ENCODE results near the gene EML6.

Gene EML6

GRCh38 chr2:55001716-55002115 is 278.3 kb downstream of the EML6 start:
- H3K4me1 ChIP-seq (ENCODE audit: control extremely low read depth in 1 of 4, control insufficient read depth in 4 of 4, insufficient read depth in 4 of 4, low read length in 3 of 4), result peaks cover 10 to 45% (median 29%) of the 10 kb centered on the region in 4 experiments
- no peak for DNase-seq
- no peaks in the 10 kb centered on the region for H3K27me3 ChIP-seq (replicated peaks in 2 of 5; ENCODE audit: control insufficient read depth in 4 of 5, insufficient read depth in 5 of 5, low read length in 4 of 5)
- 100% methylated on average over 1 of the region's 2 CpGs for WGBS (ENCODE audit: insufficient coverage)
- no peaks in the 10 kb centered on the region for H3K36me3 ChIP-seq (ENCODE audit: control insufficient read depth in 4 of 4, insufficient read depth in 4 of 4, low read length in 3 of 4)
- no peaks in the 10 kb centered on the region for H3K9me3 ChIP-seq (ENCODE audit: control extremely low read depth in 1 of 5, control insufficient read depth in 4 of 5, insufficient read depth in 2 of 5, low read depth in 1 of 5, low read length in 4 of 5)
- H3K4me3 ChIP-seq (ENCODE audit: control insufficient read depth in 1 of 7, extremely low read depth in 1 of 7, insufficient read depth in 4 of 7, low read depth in 2 of 7, low read length in 6 of 7), result no peak overlapping the region
- H3K27ac ChIP-seq (ENCODE audit: insufficient read depth in 1 of 2, low read depth in 1 of 2, low read length in 2 of 2, poor library complexity in 1 of 2, severe bottlenecking in 2 of 2), result no peak overlapping the region
- ChIA-PET POLR2A (no interaction called here), CTCF (interaction anchor here (1.0 to 3.4 kb wide), 5 partner anchors 11 to 166 kb away, joined by 3 to 14 read pairs (median 4); no protein-coding TSS in a partner anchor)

DNA sequence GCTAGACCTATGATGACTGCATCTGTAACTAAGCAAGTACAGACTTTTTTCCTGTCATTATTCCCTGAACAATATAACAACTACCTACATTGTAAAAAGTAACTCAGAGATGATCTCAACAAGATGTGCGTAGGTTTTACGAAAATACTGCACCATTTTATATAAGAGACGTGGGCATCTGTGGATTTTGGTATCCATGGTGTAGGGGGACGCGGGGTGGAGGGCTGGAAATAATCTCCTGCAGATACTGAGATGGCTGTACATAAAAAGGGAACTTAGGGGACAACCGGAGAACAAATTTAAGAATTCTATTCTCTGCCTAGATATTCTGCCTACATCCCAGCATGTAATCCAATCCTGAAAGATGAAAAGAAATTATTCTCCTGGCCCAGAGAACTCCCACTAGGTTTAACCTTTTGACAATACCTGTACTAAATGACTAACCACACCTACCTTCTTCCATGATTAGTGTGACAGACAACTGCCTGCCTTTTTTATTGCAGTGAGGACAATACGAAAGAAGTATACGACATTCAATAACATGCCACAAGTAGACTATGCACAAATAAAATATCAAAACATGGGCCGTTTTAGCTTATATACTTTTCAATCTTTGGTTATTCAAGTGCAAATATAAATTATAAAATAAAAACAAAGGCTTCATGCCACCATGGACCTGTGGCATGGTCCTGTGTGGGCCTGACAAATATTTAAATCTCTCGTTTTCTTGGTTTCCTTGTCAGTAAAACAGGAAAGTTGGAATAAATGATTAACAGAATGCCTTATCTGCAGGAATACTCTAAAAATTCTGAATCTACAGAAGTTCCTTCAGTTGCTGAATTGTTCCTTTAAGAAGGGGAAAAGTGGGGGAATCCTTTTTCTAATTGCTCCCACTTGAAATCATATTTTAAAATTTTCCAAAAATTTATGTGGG is 280.5 kb downstream of the EML6 start:
- Histone ChIP-seq H3K9me3 (ENCODE audit: control extremely low read depth in 1 of 5, control insufficient read depth in 4 of 5, insufficient read depth in 2 of 5, low read depth in 1 of 5, low read length in 4 of 5) (no peaks in the 10 kb centered on the region), H3K27me3 (replicated peaks in 2 of 5; ENCODE audit: control insufficient read depth in 4 of 5, insufficient read depth in 5 of 5, low read length in 4 of 5) (no peaks in the 10 kb centered on the region), H3K4me3 (ENCODE audit: control insufficient read depth in 1 of 7, extremely low read depth in 1 of 7, insufficient read depth in 4 of 7, low read depth in 2 of 7, low read length in 6 of 7) (no peak overlapping the region), H3K36me3 (ENCODE audit: control insufficient read depth in 4 of 4, insufficient read depth in 4 of 4, low read length in 3 of 4) (no peaks in the 10 kb centered on the region), H3K4me1 (ENCODE audit: control extremely low read depth in 1 of 4, control insufficient read depth in 4 of 4, insufficient read depth in 4 of 4, low read length in 3 of 4) (peaks cover 11 to 40% (median 17%) of the 10 kb centered on the region in 4 experiments), H3K27ac (ENCODE audit: insufficient read depth in 1 of 2, low read depth in 1 of 2, low read length in 2 of 2, poor library complexity in 1 of 2, severe bottlenecking in 2 of 2) (no peak overlapping the region)
- POLR2A ChIA-PET, result no interaction called here
- no peak for DNase-seq
- 98% methylated on average over 6 of the region's 10 CpGs for WGBS (ENCODE audit: insufficient coverage)
- CTCF ChIA-PET, result interaction anchor here (1.2 to 3.4 kb wide), 3 partner anchors 17 to 104 kb away, joined by 3 to 14 read pairs (median 3); no protein-coding TSS in a partner anchor

- WGBS (ENCODE audit: insufficient coverage), result no CpG with 5 or more reads among the region's 3 CpGs
- no peak for DNase-seq
- H3K27ac ChIP-seq (ENCODE audit: insufficient read depth in 1 of 2, low read depth in 1 of 2, low read length in 2 of 2, poor library complexity in 1 of 2, severe bottlenecking in 2 of 2), result no peak overlapping the region
- peak overlapping the region in 1 of 7 experiments; percentile 24 for H3K4me3 ChIP-seq (ENCODE audit: control insufficient read depth in 1 of 7, extremely low read depth in 1 of 7, insufficient read depth in 4 of 7, low read depth in 2 of 7, low read length in 6 of 7)
- CTCF ChIA-PET, result interaction anchor here (1.1 to 1.9 kb wide), 3 partner anchors 10 to 162 kb away, joined by 3 to 8 read pairs (median 3); no protein-coding TSS in a partner anchor
- no peaks in the 10 kb centered on the region for H3K27me3 ChIP-seq (replicated peaks in 2 of 5; ENCODE audit: control insufficient read depth in 4 of 5, insufficient read depth in 5 of 5, low read length in 4 of 5)
- H3K4me1 ChIP-seq (ENCODE audit: control extremely low read depth in 1 of 4, control insufficient read depth in 4 of 4, insufficient read depth in 4 of 4, low read length in 3 of 4), result peaks cover 8 to 49% (median 26%) of the 10 kb centered on the region in 4 experiments
- POLR2A ChIA-PET, result no interaction called here
- no peaks in the 10 kb centered on the region for H3K9me3 ChIP-seq (ENCODE audit: control extremely low read depth in 1 of 5, control insufficient read depth in 4 of 5, insufficient read depth in 2 of 5, low read depth in 1 of 5, low read length in 4 of 5)
- no peaks in the 10 kb centered on the region for H3K36me3 ChIP-seq (ENCODE audit: control insufficient read depth in 4 of 4, insufficient read depth in 4 of 4, low read length in 3 of 4)
These were observed 282.8 kb downstream of the EML6 start for GRCh38 chr2:55006306-55006705.

GRCh38 chr2:55009277-55010060 is 286.0 kb downstream of the EML6 start:
- DNase-seq, result peak in 2 of 3 donors; percentile 40 to 59
- ChIA-PET CTCF (interaction anchor here (0.7 to 11.2 kb wide), 6 partner anchors 33 to 165 kb away, joined by 4 to 137 read pairs (median 21); no protein-coding TSS in a partner anchor), POLR2A (no interaction called here)
- H3K4me1 ChIP-seq (ENCODE audit: control extremely low read depth in 1 of 4, control insufficient read depth in 4 of 4, insufficient read depth in 4 of 4, low read length in 3 of 4), result peaks cover 19 to 68% (median 43%) of the 10 kb centered on the region in 4 experiments
- H3K27ac ChIP-seq (ENCODE audit: insufficient read depth in 1 of 2, low read depth in 1 of 2, low read length in 2 of 2, poor library complexity in 1 of 2, severe bottlenecking in 2 of 2), result peak overlapping the region; percentile 27 to 66
- H3K36me3 ChIP-seq (ENCODE audit: control insufficient read depth in 4 of 4, insufficient read depth in 4 of 4, low read length in 3 of 4), result no peaks in the 10 kb centered on the region
- H3K4me3 ChIP-seq (ENCODE audit: control insufficient read depth in 1 of 7, extremely low read depth in 1 of 7, insufficient read depth in 4 of 7, low read depth in 2 of 7, low read length in 6 of 7), result peak overlapping the region in 6 of 7 experiments; percentile 58 to 82 (median 74)
- WGBS (ENCODE audit: insufficient coverage), result no CpG with 5 or more reads among the region's 7 CpGs
- H3K9me3 ChIP-seq (ENCODE audit: control extremely low read depth in 1 of 5, control insufficient read depth in 4 of 5, insufficient read depth in 2 of 5, low read depth in 1 of 5, low read length in 4 of 5), result no peaks in the 10 kb centered on the region
- H3K27me3 ChIP-seq (replicated peaks in 2 of 5; ENCODE audit: control insufficient read depth in 4 of 5, insufficient read depth in 5 of 5, low read length in 4 of 5), result no peaks in the 10 kb centered on the region

DNA sequence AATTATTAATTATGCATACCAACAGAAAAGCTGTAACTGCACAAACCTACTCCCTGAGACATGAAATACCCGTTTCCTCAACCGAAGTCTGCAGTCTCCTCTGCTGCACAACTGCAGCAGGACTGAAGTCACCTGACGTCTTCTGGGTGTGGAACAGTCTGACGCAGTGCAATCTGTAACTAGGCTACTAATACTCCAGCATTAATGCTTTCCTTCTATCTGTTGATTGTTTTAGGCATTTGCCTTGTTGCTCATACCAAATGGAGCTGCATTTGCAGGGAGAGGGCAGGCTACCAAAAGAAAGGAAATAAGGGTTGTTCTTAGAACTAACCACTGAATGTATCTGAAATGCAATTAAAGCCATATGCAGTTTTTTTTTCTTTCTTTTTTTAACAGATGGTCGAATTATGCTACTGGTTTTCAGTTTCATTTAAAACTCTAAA is 286.7 kb downstream of the EML6 start:
- Histone ChIP-seq H3K9me3 (ENCODE audit: control extremely low read depth in 1 of 5, control insufficient read depth in 4 of 5, insufficient read depth in 2 of 5, low read depth in 1 of 5, low read length in 4 of 5) (no peaks in the 10 kb centered on the region), H3K4me1 (ENCODE audit: control extremely low read depth in 1 of 4, control insufficient read depth in 4 of 4, insufficient read depth in 4 of 4, low read length in 3 of 4) (peaks cover 19 to 65% (median 45%) of the 10 kb centered on the region in 4 experiments), H3K4me3 (ENCODE audit: control insufficient read depth in 1 of 7, extremely low read depth in 1 of 7, insufficient read depth in 4 of 7, low read depth in 2 of 7, low read length in 6 of 7) (peak overlapping the region in 6 of 7 experiments; percentile 58 to 82 (median 74)), H3K27ac (ENCODE audit: insufficient read depth in 1 of 2, low read depth in 1 of 2, low read length in 2 of 2, poor library complexity in 1 of 2, severe bottlenecking in 2 of 2) (peak overlapping the region; percentile 28 to 66), H3K27me3 (replicated peaks in 2 of 5; ENCODE audit: control insufficient read depth in 4 of 5, insufficient read depth in 5 of 5, low read length in 4 of 5) (no peaks in the 10 kb centered on the region), H3K36me3 (ENCODE audit: control insufficient read depth in 4 of 4, insufficient read depth in 4 of 4, low read length in 3 of 4) (no peaks in the 10 kb centered on the region)
- POLR2A ChIA-PET, result no interaction called here
- CTCF ChIA-PET, result interaction anchor here (0.7 to 11.2 kb wide), 6 partner anchors 34 to 164 kb away, joined by 3 to 137 read pairs (median 20); no protein-coding TSS in a partner anchor
- DNase-seq, result peak; percentile 50 to 90 (median 82)
- WGBS (ENCODE audit: insufficient coverage), result 0% methylated on average over 4 of the region's 5 CpGs

GRCh38 chr2:55010915-55011314 is 287.5 kb downstream of the EML6 start:
- ChIA-PET POLR2A (no interaction called here), CTCF (interaction anchor here (1.7 to 11.2 kb wide), 6 partner anchors 35 to 164 kb away, joined by 3 to 137 read pairs (median 22); no protein-coding TSS in a partner anchor)
- H3K9me3 ChIP-seq (ENCODE audit: control extremely low read depth in 1 of 5, control insufficient read depth in 4 of 5, insufficient read depth in 2 of 5, low read depth in 1 of 5, low read length in 4 of 5), result no peaks in the 10 kb centered on the region
- 90% methylated on average over 2 of the region's 2 CpGs for WGBS (ENCODE audit: insufficient coverage)
- H3K4me3 ChIP-seq (ENCODE audit: control insufficient read depth in 1 of 7, extremely low read depth in 1 of 7, insufficient read depth in 4 of 7, low read depth in 2 of 7, low read length in 6 of 7), result peak overlapping the region in 2 of 7 experiments; percentile 82
- DNase-seq, result peak in 2 of 3 donors; percentile 60 to 70
- no peaks in the 10 kb centered on the region for H3K27me3 ChIP-seq (replicated peaks in 2 of 5; ENCODE audit: control insufficient read depth in 4 of 5, insufficient read depth in 5 of 5, low read length in 4 of 5)
- peaks cover 19 to 65% (median 45%) of the 10 kb centered on the region in 4 experiments for H3K4me1 ChIP-seq (ENCODE audit: control extremely low read depth in 1 of 4, control insufficient read depth in 4 of 4, insufficient read depth in 4 of 4, low read length in 3 of 4)
- H3K36me3 ChIP-seq (ENCODE audit: control insufficient read depth in 4 of 4, insufficient read depth in 4 of 4, low read length in 3 of 4), result peaks cover 0 to 2% (median 0%) of the 10 kb centered on the region in 4 experiments
- peak overlapping the region in 1 of 2 experiments; percentile 19 for H3K27ac ChIP-seq (ENCODE audit: insufficient read depth in 1 of 2, low read depth in 1 of 2, low read length in 2 of 2, poor library complexity in 1 of 2, severe bottlenecking in 2 of 2)
